K562 (cell line): ENCODE measurements around the gene DYNLT4. TPM values are rescaled to one million over a fixed set of nuclear protein-coding genes. Genes with fewer than 3 reads are reported as not detected.

Source experiments
- ATAC-seq: fragments of 200-7000 bp; cut with Tn5 transposase; 3 replicates; pipeline ENCODE4 v1.9.1; 2020; ENCODE audit warnings: moderate library complexity
- BruUV-seq: library from RNA; stranded (reverse); fragments of 400-500 nt; replicated peaks from 2 replicates; lab custom pipeline; 2021; lab: Mats Ljungman, UMichigan
- CTCF ChIA-PET: fragments of 300-600 bp; formaldehyde crosslinking; extraction: SDS; loops from one replicate; lab custom pipeline; 2021; ENCODE audit warnings: low intra/inter-chr PET ratio; lab: Yijun Ruan, JAX
- POLR2A ChIA-PET: fragments of 300-600, 350-650 bp; sonication (Branson Sonifier 250); formaldehyde crosslinking; extraction: SDS; loops from one replicate; lab custom pipeline; 2021; ENCODE audit warnings: antibody characterized with exemption, inconsistent platforms; lab: Yijun Ruan, JAX
- DNase-seq, 4 experiments: peaks; one replicate each; pipeline versions ENCODE4 v3.0.0 to v3.0.0-alpha.2; 2011 to 2018; ENCODE audit warnings: low spot score in 3 of 4, mixed read lengths in 3 of 4; ENCODE audit errors: extremely low read depth in 1 of 4
- FAIRE-seq: peaks from 2 replicates; lab custom pipeline; 2011; peaks lifted over from hg19 to GRCh38; lab: Jason Lieb, UNC
- H2AFZ ChIP-seq: 2 replicates; pipeline ENCODE4 v1.6.0; 2011; ENCODE audit warnings: low read depth, low read length, control low read depth, inconsistent platforms
- H3K27ac ChIP-seq: fragments of 200-600 bp; 3 replicates; pipeline ENCODE4 v1.8.0; 2011; ENCODE audit warnings: low read depth, mild to moderate bottlenecking, control low read depth, inconsistent platforms, low read length, moderate library complexity, mixed read lengths; ENCODE audit errors: extremely low read depth
- H3K27me3 ChIP-seq, 2 experiments: fragments of 300-600 bp in 1 of 2; 2 replicates in 1 of 2; 3 replicates in 1 of 2; pipeline versions ENCODE4 v1.6.0 to v1.8.0; 2011; ENCODE audit warnings: inconsistent platforms in 2 of 2, low read length in 2 of 2, mild to moderate bottlenecking in 1 of 2, mixed read lengths in 1 of 2, moderate library complexity in 1 of 2; ENCODE audit not compliant: control insufficient read depth in 2 of 2, insufficient read depth in 2 of 2
- H3K36me3 ChIP-seq: fragments of 300-600 bp; 3 replicates; pipeline ENCODE4 v1.8.0; 2011; ENCODE audit warnings: mild to moderate bottlenecking, low read length, inconsistent platforms; ENCODE audit not compliant: control insufficient read depth, insufficient read depth
- H3K4me1 ChIP-seq, 2 experiments: fragments of 200-600 bp in 1 of 2; replicated peaks in 1 of 2; 2 replicates in 1 of 2; 3 replicates in 1 of 2; pipeline versions ENCODE4 v1.5.1 to v1.8.0; 2011; ENCODE audit warnings: inconsistent platforms in 2 of 2, low read length in 2 of 2, mild to moderate bottlenecking in 1 of 2, mixed read lengths in 1 of 2, moderate library complexity in 1 of 2; ENCODE audit not compliant: control insufficient read depth in 2 of 2, insufficient read depth in 2 of 2
- H3K4me2 ChIP-seq: 2 replicates; pipeline ENCODE4 v1.6.1; 2011; ENCODE audit warnings: low read length, control low read depth, inconsistent platforms, mixed read lengths; ENCODE audit not compliant: insufficient read depth
- H3K4me3 ChIP-seq: fragments of 200-600 bp; sonication (generic), shearing (Covaris generic); 2 replicates; pipeline ENCODE4 v1.5.1; 2016; ENCODE audit warnings: control low read depth, inconsistent platforms
- H3K79me2 ChIP-seq: fragments of 200-600 bp; 3 replicates; pipeline ENCODE4 v1.8.0; 2011; ENCODE audit warnings: low read length, inconsistent platforms; ENCODE audit not compliant: control insufficient read depth, insufficient read depth
- H3K9ac ChIP-seq, 2 experiments: 2 replicates each; pipeline versions ENCODE4 v1.6.0 to v1.6.1; 2011; ENCODE audit warnings: low read depth in 2 of 2, low read length in 2 of 2, control low read depth in 1 of 2, inconsistent platforms in 1 of 2, mild to moderate bottlenecking in 1 of 2, mixed read lengths in 1 of 2; ENCODE audit not compliant: insufficient read depth in 1 of 2
- H3K9me1 ChIP-seq: one replicate; pipeline ENCODE4 v1.6.0; 2011; ENCODE audit warnings: inconsistent platforms, mild to moderate bottlenecking, low read length, moderate library complexity; ENCODE audit not compliant: control insufficient read depth, insufficient read depth
- H3K9me3 ChIP-seq: replicated peaks from 2 replicates; pipeline ENCODE4 v1.5.1; 2011; ENCODE audit warnings: low read depth, low read length, inconsistent platforms; ENCODE audit not compliant: control insufficient read depth, insufficient read depth
- H4K20me1 ChIP-seq: replicated peaks from 2 replicates; pipeline ENCODE4 v1.6.1; 2011; ENCODE audit warnings: low read length, inconsistent platforms, mixed read lengths; ENCODE audit not compliant: control insufficient read depth, insufficient read depth
- CHD1 ChIP-seq: fragments of 200-600 bp; sonication (generic); IDR thresholded peaks from one replicate; pipeline ENCODE4 v1.6.1; 2012; ENCODE audit warnings: mild to moderate bottlenecking, moderate library complexity, low read length, inconsistent platforms
- EWSR1 ChIP-seq: fragments of 450-650 bp; IDR thresholded peaks from 2 replicates; pipeline ENCODE4 v1.6.1; 2018; ENCODE audit warnings: borderline replicate concordance, mild to moderate bottlenecking, low read depth, moderate library complexity; ENCODE audit not compliant: partially characterized antibody
- FIP1L1 ChIP-seq: fragments of 200-400 bp; formaldehyde crosslinking; IDR thresholded peaks from 2 replicates; pipeline ENCODE4 v1.6.1; 2018; ENCODE audit warnings: mild to moderate bottlenecking, low read depth, low read length; ENCODE audit not compliant: poor library complexity, severe bottlenecking
- FOXM1 ChIP-seq, 2 experiments: fragments of 450-650 bp in 1 of 2; sonication (generic) in 1 of 2; formaldehyde crosslinking in 1 of 2; IDR thresholded peaks; 2 replicates each; pipeline versions ENCODE4 v1.6.1 to v1.9.0; 2017 to 2022; ENCODE audit warnings: low read depth in 2 of 2, mild to moderate bottlenecking in 2 of 2, missing genetic modification reagents in 1 of 2, moderate library complexity in 1 of 2
- MYC ChIP-seq, 2 experiments: fragments of 250-450 bp in 1 of 2; sonication (Bioruptor Pico) in 1 of 2; IDR thresholded peaks; 2 replicates each; pipeline versions ENCODE4 v1.5.1 to v1.6.1; 2012 to 2021; ENCODE audit warnings: low read depth in 2 of 2, borderline replicate concordance in 1 of 2, improper control_type of control experiment in 1 of 2, low read length in 1 of 2, mild to moderate bottlenecking in 1 of 2, moderate library complexity in 1 of 2
- NR0B1 ChIP-seq: fragments of 450-650 bp; IDR thresholded peaks from one replicate; pipeline ENCODE4 v1.6.1; 2018; ENCODE audit warnings: mild to moderate bottlenecking, moderate library complexity; ENCODE audit not compliant: partially characterized antibody
- NR2C2 ChIP-seq, 2 experiments: fragments of 200-800 bp in 1 of 2; sonication (Bioruptor generic) in 1 of 2; sonication (generic) in 1 of 2; formaldehyde crosslinking in 1 of 2; IDR thresholded peaks; 2 replicates each; pipeline versions ENCODE4 v1.6.1 to v1.8.0; 2016 to 2022; ENCODE audit warnings: mild to moderate bottlenecking in 1 of 2, missing compliant biosample characterization in 1 of 2, missing genetic modification characterization in 1 of 2, missing genetic modification reagents in 1 of 2
- POLR2G ChIP-seq: fragments of 200-400 bp; formaldehyde crosslinking; IDR thresholded peaks from 2 replicates; pipeline ENCODE4 v1.6.1; 2017; ENCODE audit warnings: low read depth, mild to moderate bottlenecking, antibody characterized with exemption, low read length, moderate library complexity
- RBM14 ChIP-seq: fragments of 200-400 bp; formaldehyde crosslinking; IDR thresholded peaks from 2 replicates; pipeline ENCODE4 v1.6.1; 2018; ENCODE audit warnings: low read depth, mild to moderate bottlenecking, low read length, moderate library complexity, borderline replicate concordance; ENCODE audit not compliant: insufficient read depth
- ZBTB7A ChIP-seq: IDR thresholded peaks from 2 replicates; pipeline ENCODE4 v1.6.1; 2011; ENCODE audit warnings: low read depth, mild to moderate bottlenecking, low read length, moderate library complexity, borderline replicate concordance; ENCODE audit not compliant: control insufficient read depth
- ZNF146 ChIP-seq: IDR thresholded peaks from one replicate; pipeline ENCODE4 v1.6.1; 2018; ENCODE audit warnings: missing compliant biosample characterization; ENCODE audit not compliant: unreplicated experiment
- ZNF224 ChIP-seq: sonication (generic); formaldehyde crosslinking; IDR thresholded peaks from 2 replicates; pipeline ENCODE4 v1.8.0; 2022; ENCODE audit warnings: mild to moderate bottlenecking, missing genetic modification reagents
- WGBS: fragments of 100-300 bp; shearing (Covaris generic); methylation state at CpG from one replicate; pipeline ENCODE4 v1.1.6; 2016; ENCODE audit warnings: low coverage, mixed read lengths; ENCODE audit not compliant: insufficient coverage; ENCODE audit errors: missing lambda C conversion rate; 5-methylcytosine and 5-hydroxymethylcytosine counted together
- in situ Hi-C: fragments of 300-500 bp; cut with MboI; formaldehyde crosslinking; loops from 4 replicates; pipeline ENCODE4 v1.15.0; 2018; ENCODE audit warnings: inconsistent platforms, mixed read lengths
- intact Hi-C: fragments of 100-400 bp; cut with micrococcal nuclease; formaldehyde crosslinking; loops from 2 replicates; pipeline ENCODE4 v1.14.2; 2022
- polyA plus RNA-seq, 8 experiments: library from polyadenylated mRNA; depleted of rRNA in 4 of 8; stranded (reverse) in 5 of 8; unstranded in 3 of 8; fragments of >200 nt; fragmentation: Nextera tagmentation in 2 of 8; fragmentation: Illumina TruSeq in 1 of 8; extraction: Ambion mirVana in 2 of 8; extraction: Trizol in 1 of 8; gene quantifications; 2 replicates each; pipeline versions ENCODE4 v1.2.1 to v1.2.3, GENCODE V29; 2011 to 2014; ENCODE audit warnings: inconsistent platforms in 1 of 8, missing spikeins in 1 of 8
- total RNA-seq, 7 experiments: library from RNA; depleted of rRNA in 6 of 7; stranded (reverse); fragments of >200 nt in 6 of 7; fragmentation: Illumina TruSeq in 2 of 7; extraction: Trizol in 2 of 7; gene quantifications; 2 replicates each; pipeline versions ENCODE4 v1.2.1 to v1.2.3, GENCODE V29; 2011 to 2021; ENCODE audit warnings: low replicate concordance in 1 of 7
- TF ChIP-seq, protein P1 (sequence below): sonication (generic); formaldehyde crosslinking; IDR thresholded peaks from 2 replicates; pipeline ENCODE4 v1.5.0; 2020; ENCODE audit warnings: missing genetic modification reagents

The DYNLT4 gene
- total and polyA plus RNA-seq, 9 of the 15 experiments (the other 6 are each of a cell fraction or from before 2014, with no cell fraction given): 0.29 to 0.73 TPM; not detected in 7

GRCh38 chr1:44775930-44776729 lies 31.0 kb downstream of the DYNLT4 start:
- Histone ChIP-seq H3K4me3 (peak overlapping the region; percentile 75), H4K20me1 (peaks cover 31% of the 10 kb centered on the region), H3K9ac (peak overlapping the region; percentile 99), H3K27me3 (no peaks in the 10 kb centered on the region), H3K9me3 (no peaks in the 10 kb centered on the region), H3K27ac (peak overlapping the region; percentile 98), H3K4me2 (peak overlapping the region; percentile 93), H2AFZ (0 out of 2 replicates have a peak overlapping the region, but pooled peaks have one; percentile 83), H3K79me2 (peaks cover 54% of the 10 kb centered on the region), H3K9me1 (peaks cover 10% of the 10 kb centered on the region), H3K4me1 (peaks cover 13 to 22% of the 10 kb centered on the region in 2 experiments), H3K36me3 (peaks cover 55% of the 10 kb centered on the region)
- TSS peak; percentile 52 for BruUV-seq
- CTCF ChIA-PET: interaction anchor here (0.7 to 1.3 kb wide), 2 partner anchors 69 to 527 kb away, joined by 3 read pairs; no protein-coding TSS in a partner anchor
- under 1% methylated on average over 36 of the region's 36 CpGs for WGBS
- POLR2A ChIA-PET: interaction anchor here (0.6 to 11.6 kb wide), 46 partner anchors 10 to 1760 kb away, joined by 3 to 253 read pairs (median 4); partner anchors contain the start of genes AKR1A1, BEST4, BTBD19 and DYNLT4
- ATAC-seq: peak; percentile 4
- peak in 3 of 4 experiments; percentile 54 to 58 (median 57) for DNase-seq
- intact Hi-C loops (loop anchor here (2.0 to 5.0 kb wide), 3 partner anchors 37 to 45 kb away; partner anchors contain the start of genes KIF2C and RNU5D-1), in situ Hi-C loops (no loop called here)
- no peak for FAIRE-seq
- TF ChIP-seq MYC (IDR thresholded peaks at IDR 0.05; ENCODE audit: low read depth, low read length) (no peak), MYC (CRISPR knock-in tag; IDR thresholded peaks at IDR 0.05; ENCODE audit: borderline replicate concordance, low read depth) (peak; percentile 73; the same call in 1 of the 2 replicates), NR2C2 (CRISPR knock-in tag; IDR thresholded peaks at IDR 0.05) (peak; percentile 18; the same call in 1 of the 2 replicates), NR2C2 (tag; IDR thresholded peaks at IDR 0.05) (no peak), ZNF224 (0 out of 2 replicates have a peak, but pooled peaks have one; percentile 12), ZBTB7A (no peak), RBM14 (0 out of 2 replicates have a peak, but pooled peaks have one; percentile 94), FOXM1 (IDR thresholded peaks at IDR 0.05; ENCODE audit: low read depth) (no peak), FOXM1 (CRISPR knock-in tag; IDR thresholded peaks at IDR 0.05; ENCODE audit: low read depth) (peak; percentile 0), EWSR1 (no peak), POLR2G (peak; percentile 78; the same call in 1 of the 2 replicates), CHD1 (peak; percentile 97), ZNF146 (CRISPR knock-in tag) (no peak), NR0B1 (no peak), FIP1L1 (peak; percentile 81)
- TF ChIP-seq, protein P1, sequence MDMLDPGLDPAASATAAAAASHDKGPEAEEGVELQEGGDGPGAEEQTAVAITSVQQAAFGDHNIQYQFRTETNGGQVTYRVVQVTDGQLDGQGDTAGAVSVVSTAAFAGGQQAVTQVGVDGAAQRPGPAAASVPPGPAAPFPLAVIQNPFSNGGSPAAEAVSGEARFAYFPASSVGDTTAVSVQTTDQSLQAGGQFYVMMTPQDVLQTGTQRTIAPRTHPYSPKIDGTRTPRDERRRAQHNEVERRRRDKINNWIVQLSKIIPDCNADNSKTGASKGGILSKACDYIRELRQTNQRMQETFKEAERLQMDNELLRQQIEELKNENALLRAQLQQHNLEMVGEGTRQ: no peak
